Measurements from ENCODE around the gene SLC24A3.

GRCh38 chr20:19603376-19603750, 390.9 kb downstream of the SLC24A3 start:
- TF ChIP-seq CREB5 (CRISPR knock-in tag; IDR thresholded peaks at IDR 0.05; ENCODE audit: low read depth) (no peak), ESRRG (CRISPR knock-in tag; IDR thresholded peaks at IDR 0.05) (no peak), CSRNP3 (CRISPR knock-in tag; IDR thresholded peaks at IDR 0.05) (no peak), ARNTL (CRISPR knock-in tag; IDR thresholded peaks at IDR 0.05; ENCODE audit: borderline replicate concordance, low read depth) (no peak), TSHZ2 (CRISPR knock-in tag; IDR thresholded peaks at IDR 0.05) (no peak), ISL1 (CRISPR knock-in tag; IDR thresholded peaks at IDR 0.05) (no peak)
